ENCODE data around the gene SARDH. TPM values are rescaled to one million over a fixed set of nuclear protein-coding genes. Genes with fewer than 3 reads are reported as not detected.
A peak's percentile ranks its signal among the peaks of the same experiment; 100 is the strongest.

The SARDH gene
- total and polyA plus RNA-seq, 2 of the 13 experiments (the other 11 are each of a cell fraction or from before 2014, with no cell fraction given) = 11.6 to 34.9 TPM

DNA sequence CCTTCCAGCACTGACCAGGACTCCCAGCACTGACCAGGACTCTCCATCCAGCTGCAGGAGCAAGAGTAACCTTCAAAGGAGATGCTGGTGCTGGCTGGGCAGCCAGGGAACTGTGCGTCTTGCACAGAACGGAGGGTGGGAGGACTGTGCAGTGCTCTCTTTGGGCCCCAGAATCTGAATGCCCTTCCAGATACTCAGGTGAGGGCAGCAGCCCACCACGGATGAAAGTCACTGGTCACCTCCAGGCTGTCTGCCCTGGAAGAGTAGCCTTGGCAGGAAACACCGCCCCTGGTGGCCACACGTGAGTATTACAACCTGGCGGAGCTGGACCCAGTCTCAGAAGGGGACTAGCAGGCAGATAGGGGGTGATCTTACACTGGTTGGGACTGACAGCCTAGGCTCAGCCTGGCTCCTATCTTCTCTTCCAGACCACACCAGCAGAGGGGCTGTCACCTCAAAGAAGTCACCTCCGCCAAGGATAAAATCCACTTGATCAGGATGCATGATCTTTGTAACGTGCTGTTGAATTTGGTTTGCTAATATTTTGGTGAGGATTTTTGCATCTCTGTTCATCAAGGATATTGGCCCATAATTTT is 4.8 kb upstream of the SARDH start (continued):
- no peak for TF ChIP-seq KDM5B (CRISPR knock-in tag; IDR thresholded peaks at IDR 0.05; ENCODE audit: borderline replicate concordance)
- TF ChIP-seq SAP130 (CRISPR knock-in tag; IDR thresholded peaks at IDR 0.05; ENCODE audit: low read depth) = peak; percentile 64
- TF ChIP-seq, protein P1, sequence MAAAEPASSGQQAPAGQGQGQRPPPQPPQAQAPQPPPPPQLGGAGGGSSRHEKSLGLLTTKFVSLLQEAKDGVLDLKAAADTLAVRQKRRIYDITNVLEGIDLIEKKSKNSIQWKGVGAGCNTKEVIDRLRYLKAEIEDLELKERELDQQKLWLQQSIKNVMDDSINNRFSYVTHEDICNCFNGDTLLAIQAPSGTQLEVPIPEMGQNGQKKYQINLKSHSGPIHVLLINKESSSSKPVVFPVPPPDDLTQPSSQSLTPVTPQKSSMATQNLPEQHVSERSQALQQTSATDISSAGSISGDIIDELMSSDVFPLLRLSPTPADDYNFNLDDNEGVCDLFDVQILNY (CRISPR knock-in tag; conservative IDR thresholded peaks at IDR 0.05) = 0 out of 2 replicates have a peak, but pooled peaks have one; percentile 35
- no peak for TF ChIP-seq HNRNPLL (IDR thresholded peaks at IDR 0.05; ENCODE audit: low read depth, low read length, poor library complexity, severe bottlenecking)
- 0 out of 2 replicates have a peak, but pooled peaks have one; percentile 49 for TF ChIP-seq KMT2A (CRISPR knock-in tag; IDR thresholded peaks at IDR 0.05)
- TF ChIP-seq RAD21 (CRISPR knock-in tag; IDR thresholded peaks at IDR 0.05) = peak; percentile 89
- peak; percentile 68; the same call in 1 of the 2 replicates for TF ChIP-seq IKZF5 (CRISPR knock-in tag; IDR thresholded peaks at IDR 0.05)
- TF ChIP-seq ZNF543 (CRISPR knock-in tag; IDR thresholded peaks at IDR 0.05) = no peak
- TF ChIP-seq ZNF839 (CRISPR knock-in tag; IDR thresholded peaks at IDR 0.05; ENCODE audit: borderline replicate concordance) = peak; percentile 66; the same call in 1 of the 2 replicates
- TF ChIP-seq THRA (CRISPR knock-in tag; IDR thresholded peaks at IDR 0.05; ENCODE audit: borderline replicate concordance) = peak; percentile 63
- peak; percentile 66 for TF ChIP-seq FOXA3 (CRISPR knock-in tag; IDR thresholded peaks at IDR 0.05)
- peak; percentile 62 for TF ChIP-seq HMG20B (CRISPR knock-in tag; conservative IDR thresholded peaks at IDR 0.05)
- no peak for TF ChIP-seq RNF2 (conservative IDR thresholded peaks at IDR 0.05; ENCODE audit: low read depth)
- peak; percentile 37; the same call in 1 of the 2 replicates for TF ChIP-seq ZNF607 (CRISPR knock-in tag; IDR thresholded peaks at IDR 0.05; ENCODE audit: borderline replicate concordance)
- TF ChIP-seq HMG20A (CRISPR knock-in tag; IDR thresholded peaks at IDR 0.05; ENCODE audit: borderline replicate concordance) = 0 out of 2 replicates have a peak, but pooled peaks have one; percentile 27
- peak; percentile 52; the same call in 1 of the 2 replicates for TF ChIP-seq RXRB (CRISPR knock-in tag; IDR thresholded peaks at IDR 0.05; ENCODE audit: borderline replicate concordance)
- TF ChIP-seq TAF1 (CRISPR knock-in tag; IDR thresholded peaks at IDR 0.05) = peak; percentile 24; the same call in 1 of the 2 replicates
- TF ChIP-seq NR1H2 (CRISPR knock-in tag; IDR thresholded peaks at IDR 0.05; ENCODE audit: borderline replicate concordance, low read depth) = no peak
- TF ChIP-seq TOPORS (CRISPR knock-in tag; IDR thresholded peaks at IDR 0.05) = no peak
- TF ChIP-seq PAWR (CRISPR knock-in tag; IDR thresholded peaks at IDR 0.05; ENCODE audit: borderline replicate concordance) = no peak
- peak; percentile 45; the same call in 1 of the 2 replicates for TF ChIP-seq ZNF136 (CRISPR knock-in tag; IDR thresholded peaks at IDR 0.05; ENCODE audit: low read depth)
- no peak for TF ChIP-seq ZNF224 (CRISPR knock-in tag; IDR thresholded peaks at IDR 0.05)
- TF ChIP-seq, protein P2, sequence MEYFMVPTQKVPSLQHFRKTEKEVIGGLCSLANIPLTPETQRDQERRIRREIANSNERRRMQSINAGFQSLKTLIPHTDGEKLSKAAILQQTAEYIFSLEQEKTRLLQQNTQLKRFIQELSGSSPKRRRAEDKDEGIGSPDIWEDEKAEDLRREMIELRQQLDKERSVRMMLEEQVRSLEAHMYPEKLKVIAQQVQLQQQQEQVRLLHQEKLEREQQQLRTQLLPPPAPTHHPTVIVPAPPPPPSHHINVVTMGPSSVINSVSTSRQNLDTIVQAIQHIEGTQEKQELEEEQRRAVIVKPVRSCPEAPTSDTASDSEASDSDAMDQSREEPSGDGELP (IDR thresholded peaks at IDR 0.05; ENCODE audit: borderline replicate concordance, low read depth) = peak; percentile 19; the same call in 1 of the 2 replicates
